ENCODE data around the gene CYREN.

CYREN gene

DNA sequence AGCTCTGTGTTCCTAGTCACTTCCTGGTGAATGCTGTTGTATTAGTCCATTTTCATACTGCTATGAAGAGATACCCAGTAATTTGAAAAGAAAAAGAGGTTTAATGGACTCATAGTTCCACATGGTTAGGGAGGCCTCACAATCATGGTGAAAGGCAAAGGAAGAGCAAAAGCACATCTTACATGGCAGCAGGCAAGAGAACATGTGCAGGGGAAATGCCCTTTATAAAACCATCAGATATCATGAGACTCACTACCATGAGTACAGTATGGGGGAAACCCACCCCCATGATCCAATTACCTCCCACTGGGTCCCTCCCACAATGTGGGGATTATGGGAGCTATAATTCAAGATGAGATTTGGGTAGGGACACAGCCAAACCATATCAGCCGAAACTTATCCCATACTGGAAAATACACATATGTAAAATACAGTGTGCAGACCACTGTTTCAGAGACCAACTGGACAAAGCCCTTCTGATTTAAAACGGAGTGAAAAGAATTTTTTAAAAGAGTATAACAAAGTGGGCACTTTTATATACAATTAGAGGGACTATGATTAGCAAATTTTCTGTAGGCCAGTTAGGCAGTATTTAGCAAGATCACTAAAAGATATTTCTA is 8.0 kb downstream of the CYREN start:
- TF ChIP-seq, protein P1, sequence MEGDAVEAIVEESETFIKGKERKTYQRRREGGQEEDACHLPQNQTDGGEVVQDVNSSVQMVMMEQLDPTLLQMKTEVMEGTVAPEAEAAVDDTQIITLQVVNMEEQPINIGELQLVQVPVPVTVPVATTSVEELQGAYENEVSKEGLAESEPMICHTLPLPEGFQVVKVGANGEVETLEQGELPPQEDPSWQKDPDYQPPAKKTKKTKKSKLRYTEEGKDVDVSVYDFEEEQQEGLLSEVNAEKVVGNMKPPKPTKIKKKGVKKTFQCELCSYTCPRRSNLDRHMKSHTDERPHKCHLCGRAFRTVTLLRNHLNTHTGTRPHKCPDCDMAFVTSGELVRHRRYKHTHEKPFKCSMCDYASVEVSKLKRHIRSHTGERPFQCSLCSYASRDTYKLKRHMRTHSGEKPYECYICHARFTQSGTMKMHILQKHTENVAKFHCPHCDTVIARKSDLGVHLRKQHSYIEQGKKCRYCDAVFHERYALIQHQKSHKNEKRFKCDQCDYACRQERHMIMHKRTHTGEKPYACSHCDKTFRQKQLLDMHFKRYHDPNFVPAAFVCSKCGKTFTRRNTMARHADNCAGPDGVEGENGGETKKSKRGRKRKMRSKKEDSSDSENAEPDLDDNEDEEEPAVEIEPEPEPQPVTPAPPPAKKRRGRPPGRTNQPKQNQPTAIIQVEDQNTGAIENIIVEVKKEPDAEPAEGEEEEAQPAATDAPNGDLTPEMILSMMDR (IDR thresholded peaks at IDR 0.05), result no peak

DNA sequence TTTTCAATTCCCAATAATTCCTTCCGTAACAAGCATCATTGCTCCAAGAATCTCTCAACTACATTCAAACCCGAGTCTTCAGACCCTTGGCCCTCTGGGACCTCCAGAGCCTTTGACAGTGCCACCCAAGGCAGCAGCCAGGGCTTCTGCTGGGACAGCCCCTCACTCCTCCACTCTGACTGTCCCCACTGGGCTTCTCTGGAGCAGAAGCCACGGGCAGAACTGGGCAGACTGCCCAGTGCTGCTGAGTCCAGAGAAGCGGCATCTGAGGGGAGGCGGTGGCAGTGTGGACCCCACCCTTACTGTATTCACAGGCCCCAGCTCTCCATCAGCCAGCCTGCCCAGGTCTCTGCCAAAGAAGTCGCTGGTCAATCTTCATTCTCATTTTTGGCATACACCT is 8.8 kb downstream of the CYREN start:
- TF ChIP-seq, protein P1 (IDR thresholded peaks at IDR 0.05), result no peak

DNA sequence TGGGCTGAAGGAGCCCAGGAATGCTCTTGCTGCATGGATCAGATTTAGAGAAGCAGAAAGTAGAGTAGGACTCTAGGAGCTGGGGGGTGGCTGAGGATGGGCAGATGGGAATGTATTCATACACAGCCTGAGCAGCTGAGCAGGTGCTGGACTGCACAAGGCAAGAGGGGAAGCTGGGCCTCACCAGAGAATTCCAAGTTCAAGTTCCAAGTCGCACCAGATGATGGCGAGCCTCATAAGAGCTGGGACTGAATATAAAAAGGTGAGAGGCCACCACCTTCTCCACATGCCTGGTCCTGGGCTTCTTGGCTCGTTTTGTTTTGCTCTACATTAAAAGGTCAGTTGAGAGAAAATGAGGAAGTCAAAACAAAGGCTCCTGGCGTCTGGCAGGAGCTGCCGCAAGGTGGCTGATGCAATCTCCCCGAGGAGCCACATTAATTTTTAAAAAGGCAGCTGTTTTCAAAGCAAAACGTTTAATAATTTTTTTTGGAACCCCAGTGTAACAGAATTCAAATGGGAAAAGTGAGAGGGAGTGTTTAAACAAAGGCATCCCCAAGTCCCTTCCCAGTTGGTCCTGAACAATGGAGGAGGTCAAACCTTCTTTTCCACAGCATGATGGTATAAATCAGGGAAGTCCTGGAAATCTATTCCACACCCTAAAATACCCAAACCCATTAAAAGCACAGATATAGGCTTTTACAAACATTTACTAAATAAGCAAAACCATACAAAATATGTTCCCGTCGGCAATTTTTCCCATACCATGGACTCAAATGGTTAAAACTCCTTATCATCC is 9.5 kb downstream of the CYREN start:
- TF ChIP-seq, protein P1 (IDR thresholded peaks at IDR 0.05), result no peak

DNA sequence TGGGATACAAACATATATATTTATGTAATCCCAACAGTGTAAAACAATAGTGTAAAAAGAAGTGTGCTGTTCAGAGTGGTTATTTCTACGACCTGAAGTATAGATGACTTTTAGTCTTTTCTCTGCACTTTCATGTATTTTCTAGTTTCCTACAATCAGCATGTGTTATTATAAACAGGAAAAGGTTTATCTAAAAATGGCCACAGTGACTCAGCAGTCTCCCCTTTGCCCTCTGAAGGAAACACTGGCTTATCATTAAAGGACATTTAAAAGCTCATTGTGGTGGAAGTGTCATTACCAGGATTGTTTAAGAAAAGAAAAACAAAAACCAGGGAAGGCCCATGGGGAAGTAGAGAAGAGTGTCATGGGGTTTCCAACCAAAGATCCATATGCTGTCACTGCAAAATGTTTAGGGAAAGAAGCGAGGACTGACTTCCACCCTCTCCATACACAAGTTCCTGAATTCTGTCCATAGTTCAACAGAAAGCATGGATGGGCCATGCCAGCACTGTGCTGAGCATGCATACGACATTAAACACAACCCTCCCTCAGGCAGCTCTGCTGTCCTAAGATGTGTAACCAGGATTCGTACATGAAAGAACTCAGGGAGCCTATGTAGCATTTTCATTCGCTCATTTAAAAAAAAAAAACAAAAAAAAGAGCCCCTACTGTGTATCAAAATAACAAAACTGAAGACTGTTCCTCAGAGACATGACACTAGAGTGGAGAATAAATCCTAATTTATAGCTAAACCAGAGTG is 10.2 kb downstream of the CYREN start:
- TF ChIP-seq, protein P1 (IDR thresholded peaks at IDR 0.05), result no peak

DNA sequence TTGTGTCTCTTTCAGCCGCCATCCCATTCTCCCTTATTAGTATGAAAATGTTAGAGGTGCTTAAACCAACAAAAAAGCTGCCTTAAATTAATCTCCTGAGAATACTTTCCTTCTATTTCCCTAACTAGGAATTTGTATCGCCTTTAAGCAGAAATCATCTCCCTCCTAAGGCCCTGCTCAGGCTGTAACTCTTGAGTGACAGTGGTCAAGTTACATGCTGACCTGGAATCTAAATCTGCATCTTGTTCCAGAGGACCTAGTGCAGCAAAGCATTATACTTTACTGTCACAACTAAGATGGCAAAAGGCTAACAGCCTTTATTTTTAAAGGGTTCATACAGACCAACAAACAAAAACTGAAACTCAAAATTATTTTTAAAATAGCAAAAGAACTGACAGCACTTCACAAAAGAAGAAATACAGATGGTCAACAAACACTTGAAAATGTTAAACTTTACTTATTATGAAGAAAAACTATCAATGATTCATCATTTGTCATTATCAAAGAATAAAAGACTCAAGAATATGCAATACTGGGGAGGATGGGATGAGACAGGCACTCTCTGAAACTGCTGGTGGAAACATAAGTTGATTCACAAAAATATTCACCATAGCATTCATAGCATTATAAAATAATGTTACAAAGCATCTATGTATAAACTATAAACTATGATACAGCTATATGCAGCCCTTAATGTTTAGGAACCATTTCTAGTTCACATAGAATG is 11.0 kb downstream of the CYREN start:
- TF ChIP-seq, protein P1 (IDR thresholded peaks at IDR 0.05), result no peak

DNA sequence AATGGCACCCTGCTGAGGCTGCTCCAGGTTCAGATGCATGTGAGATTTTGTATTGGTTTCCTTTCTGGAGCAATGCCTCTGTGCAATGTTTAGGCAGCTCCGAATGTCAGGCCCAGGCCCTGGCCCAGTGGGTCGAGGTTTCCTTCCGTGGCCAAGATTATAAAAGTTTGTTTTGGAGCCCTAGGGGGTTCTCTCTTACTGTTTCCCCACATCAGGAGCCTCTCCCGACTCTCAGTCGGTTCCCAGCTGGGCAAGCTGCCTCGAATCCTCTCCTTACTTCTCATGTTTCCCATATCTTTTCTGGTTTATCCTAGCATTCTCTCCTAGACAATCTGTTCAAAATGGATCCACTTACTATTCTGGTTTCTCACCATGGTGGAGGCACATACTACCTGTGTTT is 11.6 kb downstream of the CYREN start:
- TF ChIP-seq, protein P1 (IDR thresholded peaks at IDR 0.05), result no peak

DNA sequence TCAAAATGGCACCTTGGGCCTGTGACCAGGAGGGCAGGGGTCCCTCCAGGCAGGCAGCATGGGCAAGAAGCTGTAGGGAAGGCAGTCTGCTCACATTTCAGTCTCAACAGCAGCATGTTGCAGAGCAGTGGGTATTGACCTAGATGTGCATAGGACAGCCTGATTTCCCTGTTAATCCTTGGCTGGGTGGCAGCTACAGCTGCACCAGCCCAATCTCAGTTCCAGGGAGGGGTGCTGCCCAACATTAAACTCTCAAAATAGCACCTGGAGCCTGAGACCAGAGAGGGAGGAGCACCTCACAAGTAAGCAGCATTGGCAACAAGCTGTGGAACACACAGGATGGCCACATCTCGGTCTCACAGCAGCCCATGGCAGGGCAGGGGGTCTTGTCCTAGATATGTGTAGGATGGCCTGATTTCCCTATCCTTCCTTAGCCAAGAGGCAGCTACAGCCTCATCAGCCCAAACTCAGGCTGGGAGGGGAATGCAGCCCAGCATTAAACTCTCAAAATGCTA is 12.3 kb downstream of the CYREN start:
- TF ChIP-seq, protein P1 (IDR thresholded peaks at IDR 0.05), result no peak

Data from LNCAP (cell line).